Kidney (tissue), 14 donors: ENCODE data around the gene TLL1. TPM values are rescaled to one million over a fixed set of nuclear protein-coding genes. Genes with fewer than 3 reads are reported as not detected.

ENCODE experiments used
- DNase-seq, 5 donors: peaks; one replicate each; pipeline ENCODE4 v3.0.0-alpha.2; 2013 to 2020
- FAIRE-seq: peaks from 2 replicates; lab custom pipeline; 2012; peaks lifted over from hg19 to GRCh38; lab: Jason Lieb, UNC
- H3K27ac ChIP-seq, 2 donors: one replicate each; pipeline ENCODE4 v1.7.0; 2013; ENCODE audit warnings: low read depth in 2 of 2, low read length in 2 of 2, inconsistent platforms in 1 of 2
- H3K27me3 ChIP-seq: one replicate; pipeline ENCODE4 v1.7.1; 2013; ENCODE audit warnings: low read length, inconsistent platforms; ENCODE audit not compliant: control insufficient read depth, insufficient read depth
- H3K36me3 ChIP-seq, 3 donors: one replicate each; pipeline versions ENCODE4 v1.7.0 to v1.7.1; 2013; ENCODE audit warnings: low read length in 3 of 3, control low read depth in 1 of 3, inconsistent platforms in 1 of 3; ENCODE audit not compliant: insufficient read depth in 3 of 3, control insufficient read depth in 2 of 3
- H3K4me1 ChIP-seq, 3 donors: one replicate each; pipeline versions ENCODE4 v1.7.0 to v1.7.1; 2013; ENCODE audit warnings: low read length in 3 of 3, inconsistent platforms in 1 of 3, low read depth in 1 of 3; ENCODE audit not compliant: control insufficient read depth in 2 of 3, insufficient read depth in 2 of 3
- H3K4me3 ChIP-seq, 3 donors: one replicate each; pipeline versions ENCODE4 v1.7.0 to v1.8.1; 2013; ENCODE audit warnings: low read length in 3 of 3, control low read depth in 1 of 3, inconsistent platforms in 1 of 3
- H3K9ac ChIP-seq, 3 donors: one replicate each; pipeline versions ENCODE4 v1.7.0 to v1.7.1; 2013; ENCODE audit warnings: low read length in 3 of 3, control low read depth in 1 of 3, inconsistent platforms in 1 of 3
- H3K9me3 ChIP-seq, 3 donors: one replicate each; pipeline versions ENCODE4 v1.7.0 to v1.7.1; 2013; ENCODE audit warnings: low read length in 3 of 3, control low read depth in 1 of 3, inconsistent platforms in 1 of 3; ENCODE audit not compliant: control insufficient read depth in 2 of 3, insufficient read depth in 1 of 3
- CTCF ChIP-seq: IDR thresholded peaks from 3 replicates; pipeline ENCODE4 v1.5.1; 2012; ENCODE audit warnings: mild to moderate bottlenecking, moderate library complexity, borderline replicate concordance; ENCODE audit not compliant: insufficient read depth; ENCODE audit errors: extremely low read depth
- intact Hi-C: fragments of 100-400 bp; cut with DNase I; formaldehyde crosslinking; loops from one replicate; pipeline ENCODE4 v1.11.1; 2022
- polyA plus RNA-seq: library from polyadenylated mRNA; stranded (reverse); fragments of 350-450 nt; fragmentation: Illumina TruSeq; extraction: RNeasy Lipid Tissue Mini Kit (QIAGEN cat#74804); gene quantifications from one replicate; pipeline ENCODE4 v1.2.3, GENCODE V29; 2014; ENCODE audit warnings: low read depth, low replicate concordance; ENCODE audit not compliant: insufficient read depth
- total RNA-seq: library from RNA; stranded (reverse); fragmentation: NEBNext Ultra II Directional; extraction: Animal tissue kit (Norgen Biotek cat#: 25700); gene quantifications from one replicate; pipeline ENCODE4 v1.2.1, GENCODE V29; 2021
- donor health status: control.
- donor health status: control.
- donor health status: control.
- donor health status: control.
- donor health status: control.
- donor health status: DM: yes; HTN: yes; CAD: no.
- donor health status: Normal renal cell carcinoma (clear cell type).

The TLL1 gene
- total and polyA plus RNA-seq, 2 donors from 2014 or later: 0.28 to 10.0 TPM

- H3K27ac ChIP-seq: no peak overlapping the region
- H3K4me1 ChIP-seq: no peaks in the 10 kb centered on the region
- H3K27me3 ChIP-seq: no peaks in the 10 kb centered on the region
- TF ChIP-seq CTCF: no peak
- no peaks in the 10 kb centered on the region for H3K9me3 ChIP-seq
- H3K36me3 ChIP-seq: no peaks in the 10 kb centered on the region
- no peak overlapping the region for H3K9ac ChIP-seq
- H3K4me3 ChIP-seq: no peak overlapping the region
- FAIRE-seq: no peak
- DNase-seq: no peak
- intact Hi-C loops: no loop called here
Observed at GRCh38 chr4:165828928-165829327, 44.1 kb upstream of the TLL1 start.

GRCh38 chr4:165834116-165834515, 38.9 kb upstream of the TLL1 start:
- intact Hi-C loops: no loop called here
- H3K36me3 ChIP-seq: no peaks in the 10 kb centered on the region
- no peak for FAIRE-seq

GRCh38 chr4:165838575-165838974, 34.5 kb upstream of the TLL1 start:
- Histone ChIP-seq H3K9ac (no peak overlapping the region), H3K4me1 (no peaks in the 10 kb centered on the region), H3K4me3 (no peak overlapping the region), H3K36me3 (no peaks in the 10 kb centered on the region), H3K27ac (no peak overlapping the region), H3K9me3 (no peaks in the 10 kb centered on the region), H3K27me3 (no peaks in the 10 kb centered on the region)
- DNase-seq: peak in 1 of 5 donors; percentile 31
- intact Hi-C loops: no loop called here
- no peak for TF ChIP-seq CTCF
- no peak for FAIRE-seq

More at GRCh38 chr4:165834116-165834515, 38.9 kb upstream of the TLL1 start:
- Histone ChIP-seq H3K27ac (no peak overlapping the region), H3K9ac (no peak overlapping the region), H3K9me3 (no peaks in the 10 kb centered on the region), H3K4me3 (no peak overlapping the region), H3K27me3 (no peaks in the 10 kb centered on the region), H3K4me1 (no peaks in the 10 kb centered on the region)
- no peak for DNase-seq
- TF ChIP-seq CTCF: no peak

GRCh38 chr4:165839615-165840333, 33.3 kb upstream of the TLL1 start:
- Histone ChIP-seq H3K9me3 (no peaks in the 10 kb centered on the region), H3K27ac (no peak overlapping the region), H3K4me1 (no peaks in the 10 kb centered on the region), H3K9ac (no peak overlapping the region), H3K36me3 (no peaks in the 10 kb centered on the region), H3K27me3 (no peaks in the 10 kb centered on the region), H3K4me3 (no peak overlapping the region)
- TF ChIP-seq CTCF: no peak
- intact Hi-C loops: no loop called here
- no peak for DNase-seq
- no peak for FAIRE-seq
